ENCODE measurements around the gene FBXO46. TPM values are rescaled to one million over a fixed set of nuclear protein-coding genes. Genes with fewer than 3 reads are reported as not detected.

Gene FBXO46
- total RNA-seq, 4 donors from 2014 or later, result 13.7 to 22.3 (median 17.4) TPM

DNA sequence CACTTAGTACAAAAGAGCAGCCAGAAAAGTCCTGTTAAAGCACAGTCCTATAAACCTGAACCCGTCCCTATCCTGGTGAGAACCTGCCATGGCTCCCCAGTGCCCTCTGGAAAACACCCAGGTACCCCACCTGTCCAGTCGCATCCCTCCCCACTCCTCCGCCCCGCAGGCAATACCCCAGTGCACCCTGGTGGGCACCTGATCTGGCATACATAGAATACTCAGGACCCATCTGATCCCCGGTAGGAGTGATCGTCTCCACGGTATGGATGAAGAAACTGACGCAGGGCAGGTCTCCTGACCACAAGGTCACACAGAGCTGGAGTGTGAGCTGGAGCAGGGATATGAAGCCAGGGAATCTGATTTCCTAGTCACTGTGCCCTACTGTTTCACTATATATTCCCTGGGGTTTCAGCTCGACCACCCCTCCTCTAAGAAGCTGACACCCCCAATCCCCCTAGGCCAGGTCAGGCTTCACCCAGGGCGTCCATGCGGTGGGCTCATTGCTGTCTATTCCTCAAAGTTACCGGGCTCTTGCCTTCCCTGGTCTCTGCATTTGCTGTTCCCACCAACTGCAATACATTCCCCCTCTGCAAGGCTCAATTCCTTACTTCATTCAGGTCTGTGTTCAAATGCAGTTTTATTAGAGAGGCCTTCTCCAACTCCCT, 12.6 kb downstream of the FBXO46 start:
- Histone ChIP-seq H3K27me3 (no peaks in the 10 kb centered on the region), H3K4me1 (peaks cover 17 to 21% of the 10 kb centered on the region in 2 donors), H3K9me3 (no peaks in the 10 kb centered on the region), H3K27ac (peak overlapping the region; percentile 91 to 98 (median 95)), H3K4me3 (replicated peaks in 1 of 3) (peak overlapping the region in 2 of 3 donors; percentile 27 to 31), H3K36me3 (peaks cover 1 to 4% of the 10 kb centered on the region in 2 donors)
- no peak for DNase-seq
- TF ChIP-seq POLR2A (IDR thresholded peaks at IDR 0.05), result no peak
- TF ChIP-seq, protein P1, sequence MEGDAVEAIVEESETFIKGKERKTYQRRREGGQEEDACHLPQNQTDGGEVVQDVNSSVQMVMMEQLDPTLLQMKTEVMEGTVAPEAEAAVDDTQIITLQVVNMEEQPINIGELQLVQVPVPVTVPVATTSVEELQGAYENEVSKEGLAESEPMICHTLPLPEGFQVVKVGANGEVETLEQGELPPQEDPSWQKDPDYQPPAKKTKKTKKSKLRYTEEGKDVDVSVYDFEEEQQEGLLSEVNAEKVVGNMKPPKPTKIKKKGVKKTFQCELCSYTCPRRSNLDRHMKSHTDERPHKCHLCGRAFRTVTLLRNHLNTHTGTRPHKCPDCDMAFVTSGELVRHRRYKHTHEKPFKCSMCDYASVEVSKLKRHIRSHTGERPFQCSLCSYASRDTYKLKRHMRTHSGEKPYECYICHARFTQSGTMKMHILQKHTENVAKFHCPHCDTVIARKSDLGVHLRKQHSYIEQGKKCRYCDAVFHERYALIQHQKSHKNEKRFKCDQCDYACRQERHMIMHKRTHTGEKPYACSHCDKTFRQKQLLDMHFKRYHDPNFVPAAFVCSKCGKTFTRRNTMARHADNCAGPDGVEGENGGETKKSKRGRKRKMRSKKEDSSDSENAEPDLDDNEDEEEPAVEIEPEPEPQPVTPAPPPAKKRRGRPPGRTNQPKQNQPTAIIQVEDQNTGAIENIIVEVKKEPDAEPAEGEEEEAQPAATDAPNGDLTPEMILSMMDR (IDR thresholded peaks at IDR 0.05), result no peak
- WGBS, 2 donors, result 68 to 82% methylated on average over 8 to 12 of the region's 12 CpGs
- intact Hi-C loops (cut with DNase I), result loop anchor here (10.0 kb wide), 1 partner anchor 47 kb away; the partner anchor contains the start of gene SIX5

DNA sequence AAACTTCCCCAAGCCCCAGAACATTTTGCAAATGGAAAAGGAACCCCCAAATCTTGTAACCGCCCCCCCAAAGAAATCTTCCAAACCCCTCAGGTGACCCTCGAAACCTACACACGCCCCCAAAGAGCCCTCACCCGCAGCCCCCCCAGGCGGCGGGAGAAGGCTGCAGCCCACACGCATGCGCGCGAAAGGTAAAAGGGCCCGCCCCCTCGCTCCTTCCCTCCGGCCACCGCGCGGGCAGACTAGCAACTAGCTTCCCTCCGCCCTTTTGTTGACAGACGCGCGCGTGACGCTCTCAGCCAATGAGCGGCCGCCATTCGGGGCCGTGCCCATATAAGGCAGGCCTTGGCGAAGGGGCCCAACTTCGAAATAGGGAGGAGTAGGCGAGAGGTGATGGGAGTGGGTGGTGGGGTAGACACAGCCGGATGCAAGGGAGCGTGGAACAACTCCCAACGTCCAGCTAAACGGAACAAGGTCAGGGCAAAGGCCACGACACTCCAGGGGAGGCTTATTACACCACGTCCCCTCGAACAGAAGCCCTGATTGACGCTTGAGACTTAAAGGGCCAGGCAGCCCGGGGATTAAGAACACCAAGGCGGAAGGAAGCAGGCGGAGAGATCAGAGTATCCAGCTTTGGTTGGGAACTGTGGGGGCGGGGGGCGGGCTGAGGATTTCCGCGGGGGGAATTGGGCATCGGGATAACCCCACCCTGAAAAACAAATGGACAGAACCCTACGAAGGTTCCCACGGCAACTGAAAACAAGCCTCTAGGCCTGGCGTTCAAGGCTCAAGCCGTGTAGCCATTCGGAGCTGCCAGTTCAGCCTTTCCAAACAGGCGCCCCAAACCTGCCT, 13.3 kb downstream of the FBXO46 start:
- intact Hi-C loops (cut with DNase I), result loop anchor here (10.0 kb wide), 1 partner anchor 47 kb away; the partner anchor contains the start of gene SIX5
- peak overlapping the region in 2 of 3 donors; percentile 50 to 84 for H3K4me3 ChIP-seq (replicated peaks in 1 of 3)
- WGBS, 2 donors, result 0 to 1% methylated on average over 37 to 49 of the region's 51 CpGs
- H3K27me3 ChIP-seq, result no peaks in the 10 kb centered on the region
- DNase-seq, result peak; percentile 99
- peaks cover 3 to 8% of the 10 kb centered on the region in 2 donors for H3K36me3 ChIP-seq
- peak in 1 of 2 donors; percentile 89 for TF ChIP-seq POLR2A (IDR thresholded peaks at IDR 0.05)
- TF ChIP-seq, protein P1 (IDR thresholded peaks at IDR 0.05), result peak in 2 of 6 experiments; percentile 4 to 21
- peak overlapping the region; percentile 91 to 98 (median 95) for H3K27ac ChIP-seq
- peaks cover 17 to 21% of the 10 kb centered on the region in 2 donors for H3K4me1 ChIP-seq
- no peaks in the 10 kb centered on the region for H3K9me3 ChIP-seq

DNA sequence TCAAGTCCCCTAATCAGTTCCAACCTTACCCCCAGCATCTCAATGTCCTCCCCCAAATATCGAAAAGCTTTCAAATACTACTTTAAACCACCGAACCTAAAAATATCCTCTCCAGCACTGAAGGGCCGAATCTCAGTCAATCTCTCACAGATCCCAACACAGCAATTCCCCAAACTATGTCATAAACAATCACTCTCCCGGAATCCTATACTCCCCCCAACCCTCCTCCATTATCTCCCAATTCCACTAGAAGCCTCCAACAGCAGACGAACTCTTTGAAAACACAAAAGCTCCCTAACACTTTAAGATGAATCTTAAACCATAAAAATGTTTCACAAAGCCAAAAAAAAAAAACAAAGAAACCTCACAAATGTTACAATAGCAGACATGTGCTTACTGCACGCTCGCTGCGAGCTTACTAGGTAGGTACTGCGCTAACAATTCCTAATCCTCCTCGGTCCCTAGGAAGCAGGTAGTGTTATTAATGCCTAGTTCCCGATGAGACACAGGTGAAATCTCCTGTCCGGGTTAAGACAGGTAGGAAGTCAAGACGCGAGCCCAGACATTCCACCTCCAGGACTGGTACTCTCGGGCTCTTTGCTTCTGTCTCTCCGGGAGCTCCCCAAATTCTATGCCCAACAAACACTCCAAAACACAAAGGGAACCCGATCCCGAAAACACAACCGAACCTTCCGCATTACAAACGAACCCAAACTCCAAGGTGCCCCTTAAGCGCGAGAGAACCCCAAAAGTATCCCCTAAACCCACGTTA, 14.2 kb downstream of the FBXO46 start:
- TF ChIP-seq, protein P1 (IDR thresholded peaks at IDR 0.05), result no peak
- no peak for TF ChIP-seq POLR2A (IDR thresholded peaks at IDR 0.05)
- peaks cover 11 to 17% of the 10 kb centered on the region in 2 donors for H3K36me3 ChIP-seq
- 1 to 3% methylated on average over 24 of the region's 24 CpGs for WGBS, 2 donors
- H3K4me3 ChIP-seq (replicated peaks in 1 of 3), result peak overlapping the region in 2 of 3 donors; percentile 50 to 84
- intact Hi-C loops (cut with DNase I), result loop anchor here (10.0 kb wide), 1 partner anchor 48 kb away; the partner anchor contains the start of gene SIX5
- H3K27ac ChIP-seq, result peak overlapping the region; percentile 91 to 98 (median 95)
- H3K9me3 ChIP-seq, result no peaks in the 10 kb centered on the region
- no peaks in the 10 kb centered on the region for H3K27me3 ChIP-seq
- peak; percentile 55 to 61 for DNase-seq
- H3K4me1 ChIP-seq, result peaks cover 17 to 21% of the 10 kb centered on the region in 2 donors

DNA sequence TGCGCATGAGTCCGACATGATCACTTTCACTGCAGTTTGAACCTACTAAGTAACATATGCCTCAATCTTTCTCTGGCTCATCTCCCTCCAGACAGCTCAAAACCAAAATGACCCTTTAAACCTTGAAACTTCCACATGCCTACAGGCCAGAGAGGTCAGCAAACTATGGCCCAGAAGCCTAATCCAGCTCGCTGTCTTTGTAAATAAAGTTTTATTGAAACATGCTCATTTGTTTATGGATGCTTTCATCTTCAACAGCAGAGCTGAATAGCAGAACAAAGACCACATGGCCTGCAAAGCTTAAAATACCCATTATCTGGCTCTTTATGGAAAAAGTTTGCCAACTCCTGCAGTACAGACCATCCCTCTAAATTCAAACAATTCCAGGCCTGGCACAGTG, 15.6 kb downstream of the FBXO46 start:
- TF ChIP-seq, protein P1 (IDR thresholded peaks at IDR 0.05), result no peak
- TF ChIP-seq POLR2A (IDR thresholded peaks at IDR 0.05), result no peak
- Histone ChIP-seq H3K4me3 (replicated peaks in 1 of 3) (no peak overlapping the region), H3K27ac (peak overlapping the region in 1 of 3 donors; percentile 5), H3K4me1 (peaks cover 16 to 17% of the 10 kb centered on the region in 2 donors), H3K9me3 (no peaks in the 10 kb centered on the region), H3K36me3 (peaks cover 12 to 17% of the 10 kb centered on the region in 2 donors), H3K27me3 (no peaks in the 10 kb centered on the region)
- 95 to 96% methylated on average over 3 of the region's 3 CpGs for WGBS, 2 donors
- DNase-seq, result no peak
- intact Hi-C loops (cut with DNase I), result loop anchor here (10.0 kb wide), 1 partner anchor 50 kb away; the partner anchor contains the start of gene SIX5

Data from thyroid gland (tissue), 4 donors.